LNCAP (cell line): ENCODE results near the gene NOD2.

ENCODE experiments used
- TF ChIP-seq, protein P1 (sequence below): fragments of 450-650 bp; IDR thresholded peaks from 2 replicates; pipeline ENCODE4 v1.5.1; 2017; ENCODE audit warnings: mild to moderate bottlenecking

Gene NOD2

GRCh38 chr16:50774960-50775359, 81.6 kb downstream of the NOD2 start:
- TF ChIP-seq, protein P1, sequence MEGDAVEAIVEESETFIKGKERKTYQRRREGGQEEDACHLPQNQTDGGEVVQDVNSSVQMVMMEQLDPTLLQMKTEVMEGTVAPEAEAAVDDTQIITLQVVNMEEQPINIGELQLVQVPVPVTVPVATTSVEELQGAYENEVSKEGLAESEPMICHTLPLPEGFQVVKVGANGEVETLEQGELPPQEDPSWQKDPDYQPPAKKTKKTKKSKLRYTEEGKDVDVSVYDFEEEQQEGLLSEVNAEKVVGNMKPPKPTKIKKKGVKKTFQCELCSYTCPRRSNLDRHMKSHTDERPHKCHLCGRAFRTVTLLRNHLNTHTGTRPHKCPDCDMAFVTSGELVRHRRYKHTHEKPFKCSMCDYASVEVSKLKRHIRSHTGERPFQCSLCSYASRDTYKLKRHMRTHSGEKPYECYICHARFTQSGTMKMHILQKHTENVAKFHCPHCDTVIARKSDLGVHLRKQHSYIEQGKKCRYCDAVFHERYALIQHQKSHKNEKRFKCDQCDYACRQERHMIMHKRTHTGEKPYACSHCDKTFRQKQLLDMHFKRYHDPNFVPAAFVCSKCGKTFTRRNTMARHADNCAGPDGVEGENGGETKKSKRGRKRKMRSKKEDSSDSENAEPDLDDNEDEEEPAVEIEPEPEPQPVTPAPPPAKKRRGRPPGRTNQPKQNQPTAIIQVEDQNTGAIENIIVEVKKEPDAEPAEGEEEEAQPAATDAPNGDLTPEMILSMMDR: no peak

DNA sequence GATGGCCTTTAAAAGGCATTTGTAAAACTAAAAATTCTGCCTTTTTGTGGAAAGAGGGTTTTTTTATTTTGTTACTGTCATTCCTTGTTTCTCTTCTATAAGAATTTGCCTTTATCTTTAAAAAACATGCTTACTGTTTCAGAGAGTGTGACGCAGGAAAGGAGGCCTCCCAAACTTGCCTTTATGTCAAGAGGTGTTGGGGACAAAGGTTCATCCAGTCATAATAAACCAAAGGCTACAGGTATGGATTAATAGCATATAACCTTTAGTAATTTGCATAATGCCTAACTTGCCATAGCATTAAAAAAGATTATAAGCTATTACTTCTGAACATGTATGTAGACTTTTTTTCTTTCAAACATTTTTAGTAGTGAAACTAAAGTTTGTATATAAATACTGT, 82.6 kb downstream of the NOD2 start:
- TF ChIP-seq, protein P1: no peak

GRCh38 chr16:50778284-50779163, 85.1 kb downstream of the NOD2 start:
- TF ChIP-seq, protein P1: no peak

- TF ChIP-seq, protein P1: no peak
These were observed 87.6 kb downstream of the NOD2 start for GRCh38 chr16:50781043-50781442.

GRCh38 chr16:50781518-50781917, 88.1 kb downstream of the NOD2 start:
- TF ChIP-seq, protein P1: no peak
